Fibroblast of pulmonary artery (primary cell): ENCODE measurements around the gene SLC29A3.

ENCODE experiments used
- DNase-seq: peaks from one replicate; pipeline ENCODE4 v3.0.0-alpha.2; 2010; ENCODE audit warnings: low read depth
- H3K4me3 ChIP-seq: replicated peaks from 2 replicates; pipeline ENCODE4 v1.5.1; 2011; ENCODE audit warnings: low read depth, mild to moderate bottlenecking, control low read depth, low read length, moderate library complexity
- TF ChIP-seq, protein P1 (sequence below): IDR thresholded peaks from 2 replicates; pipeline ENCODE4 v1.5.1; 2011; ENCODE audit warnings: mild to moderate bottlenecking, control low read depth, low read length, inconsistent platforms; ENCODE audit errors: missing control alignments

Gene SLC29A3

GRCh38 chr10:71285180-71285545, 33.9 kb upstream of the SLC29A3 start:
- TF ChIP-seq, protein P1, sequence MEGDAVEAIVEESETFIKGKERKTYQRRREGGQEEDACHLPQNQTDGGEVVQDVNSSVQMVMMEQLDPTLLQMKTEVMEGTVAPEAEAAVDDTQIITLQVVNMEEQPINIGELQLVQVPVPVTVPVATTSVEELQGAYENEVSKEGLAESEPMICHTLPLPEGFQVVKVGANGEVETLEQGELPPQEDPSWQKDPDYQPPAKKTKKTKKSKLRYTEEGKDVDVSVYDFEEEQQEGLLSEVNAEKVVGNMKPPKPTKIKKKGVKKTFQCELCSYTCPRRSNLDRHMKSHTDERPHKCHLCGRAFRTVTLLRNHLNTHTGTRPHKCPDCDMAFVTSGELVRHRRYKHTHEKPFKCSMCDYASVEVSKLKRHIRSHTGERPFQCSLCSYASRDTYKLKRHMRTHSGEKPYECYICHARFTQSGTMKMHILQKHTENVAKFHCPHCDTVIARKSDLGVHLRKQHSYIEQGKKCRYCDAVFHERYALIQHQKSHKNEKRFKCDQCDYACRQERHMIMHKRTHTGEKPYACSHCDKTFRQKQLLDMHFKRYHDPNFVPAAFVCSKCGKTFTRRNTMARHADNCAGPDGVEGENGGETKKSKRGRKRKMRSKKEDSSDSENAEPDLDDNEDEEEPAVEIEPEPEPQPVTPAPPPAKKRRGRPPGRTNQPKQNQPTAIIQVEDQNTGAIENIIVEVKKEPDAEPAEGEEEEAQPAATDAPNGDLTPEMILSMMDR, result peak; percentile 66
- peak; percentile 47 for DNase-seq
- no peak overlapping the region for H3K4me3 ChIP-seq

DNA sequence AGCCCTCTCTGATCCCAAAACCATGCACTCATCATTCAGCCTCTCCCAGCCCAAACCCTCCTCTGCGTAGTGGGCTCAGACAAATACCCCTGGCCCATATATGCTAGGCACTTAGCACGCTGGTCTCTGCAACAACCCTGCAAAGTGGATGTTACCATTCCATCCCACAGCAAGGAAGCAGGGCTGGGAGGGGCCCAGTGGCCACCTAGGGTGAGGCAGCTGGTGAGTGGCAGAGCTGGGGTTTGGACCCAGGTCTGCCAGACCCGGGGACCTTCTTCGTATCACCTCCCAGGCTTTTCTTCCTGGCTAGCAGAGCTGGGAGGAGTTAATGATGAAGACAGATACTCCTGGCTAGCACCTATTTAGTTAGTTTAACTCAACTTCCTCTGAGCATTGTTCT, 33.1 kb upstream of the SLC29A3 start:
- DNase-seq, result no peak
- TF ChIP-seq, protein P1, result no peak

GRCh38 chr10:71286521-71287294, 32.4 kb upstream of the SLC29A3 start:
- TF ChIP-seq, protein P1, result no peak
- no peak for DNase-seq

More for the DNA sequence above, 33.1 kb upstream of the SLC29A3 start:
- H3K4me3 ChIP-seq, result no peak overlapping the region

GRCh38 chr10:71287456-71287855, 31.6 kb upstream of the SLC29A3 start:
- no peak overlapping the region for H3K4me3 ChIP-seq
- TF ChIP-seq, protein P1, result no peak
- no peak for DNase-seq

More at GRCh38 chr10:71286521-71287294, 32.4 kb upstream of the SLC29A3 start:
- H3K4me3 ChIP-seq, result no peak overlapping the region

DNA sequence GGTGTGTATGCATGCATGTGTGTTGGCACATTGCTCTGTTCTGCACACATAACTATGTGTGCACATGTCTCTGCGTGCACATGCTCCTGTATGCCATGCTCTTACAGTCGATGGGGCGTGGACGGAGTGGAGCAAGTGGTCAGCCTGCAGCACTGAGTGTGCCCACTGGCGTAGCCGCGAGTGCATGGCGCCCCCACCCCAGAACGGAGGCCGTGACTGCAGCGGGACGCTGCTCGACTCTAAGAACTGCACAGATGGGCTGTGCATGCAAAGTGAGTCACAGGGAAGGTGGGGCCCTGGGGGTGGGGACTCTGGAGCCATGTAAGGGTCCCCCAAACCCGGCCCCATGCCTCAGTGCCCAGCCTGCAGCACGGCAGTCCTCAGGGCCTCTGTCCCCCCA, 30.6 kb upstream of the SLC29A3 start:
- H3K4me3 ChIP-seq, result no peak overlapping the region
- no peak for DNase-seq
- TF ChIP-seq, protein P1, result no peak

DNA sequence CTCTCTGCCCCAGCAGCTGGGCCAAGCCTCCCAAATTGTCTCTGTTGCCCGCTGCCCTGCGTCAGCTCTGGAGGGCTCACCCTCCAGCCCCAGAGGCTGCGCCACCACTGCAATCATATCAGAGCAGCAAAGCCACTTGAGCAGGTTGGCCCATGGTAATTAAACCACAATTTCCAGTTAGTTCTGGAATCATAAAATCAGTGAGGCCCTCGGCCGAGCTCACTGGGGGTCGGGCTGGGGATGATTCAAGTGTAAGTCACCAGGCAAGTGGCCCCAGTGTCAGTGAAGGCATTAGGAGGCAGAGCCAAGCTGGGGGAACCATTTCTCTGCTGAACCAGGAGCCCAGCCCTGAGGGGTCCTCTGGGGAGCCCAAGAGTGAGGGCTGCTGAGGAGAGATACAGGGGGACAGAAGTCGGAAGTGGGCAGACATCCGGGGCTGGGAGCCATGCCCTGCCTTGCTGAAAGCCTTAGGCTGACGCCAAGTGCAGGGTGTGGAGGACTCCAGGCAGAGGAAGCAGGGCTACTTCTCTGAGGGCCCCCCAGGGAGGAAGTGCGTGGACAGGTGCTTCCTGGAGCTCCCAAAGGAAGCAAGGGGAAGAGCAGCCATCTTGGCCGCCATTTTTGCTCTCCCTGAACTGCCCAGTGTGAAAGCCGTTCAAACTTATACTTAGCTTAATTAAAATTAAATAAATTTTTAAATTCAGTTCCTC, 29.5 kb upstream of the SLC29A3 start:
- no peak for DNase-seq
- no peak overlapping the region for H3K4me3 ChIP-seq
- TF ChIP-seq, protein P1, result no peak

- DNase-seq, result no peak
- TF ChIP-seq, protein P1, result no peak
- no peak overlapping the region for H3K4me3 ChIP-seq
These were observed 28.7 kb upstream of the SLC29A3 start for GRCh38 chr10:71290331-71290730.
